NCI-H345 treated with DMSO at 0.1 percent for 48 hours (cell line): Measurements from ENCODE around the gene CHL1.
A peak's percentile ranks its signal among the peaks of the same experiment; 100 is the strongest.

Experiments used
- DNase-seq: peaks from one replicate; lab custom pipeline; 2025; ENCODE audit not compliant: unreplicated experiment; lab: John Stamatoyannopoulos, UW

CHL1 gene

DNA sequence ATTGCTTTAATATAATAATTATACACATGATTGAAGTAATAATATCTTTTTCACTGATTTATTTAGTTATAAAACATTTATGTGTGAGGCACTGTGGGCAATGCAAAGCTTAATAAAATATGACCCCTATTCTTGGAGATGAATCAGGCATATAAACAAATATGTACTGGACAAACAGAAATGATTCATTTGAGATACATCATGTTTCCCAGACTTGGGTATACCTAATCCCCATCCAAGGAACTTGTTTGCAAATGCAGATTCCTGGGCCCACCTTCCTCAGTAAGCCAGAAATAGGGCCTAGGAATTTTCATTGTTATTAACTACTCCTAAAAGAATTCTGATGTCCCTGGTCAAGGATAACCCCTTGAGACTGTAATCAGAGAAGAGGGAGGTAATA, 184.2 kb downstream of the CHL1 start:
- DNase-seq, result no peak

GRCh38 chr3:385151-385550, 188.6 kb downstream of the CHL1 start:
- no peak for DNase-seq

DNA sequence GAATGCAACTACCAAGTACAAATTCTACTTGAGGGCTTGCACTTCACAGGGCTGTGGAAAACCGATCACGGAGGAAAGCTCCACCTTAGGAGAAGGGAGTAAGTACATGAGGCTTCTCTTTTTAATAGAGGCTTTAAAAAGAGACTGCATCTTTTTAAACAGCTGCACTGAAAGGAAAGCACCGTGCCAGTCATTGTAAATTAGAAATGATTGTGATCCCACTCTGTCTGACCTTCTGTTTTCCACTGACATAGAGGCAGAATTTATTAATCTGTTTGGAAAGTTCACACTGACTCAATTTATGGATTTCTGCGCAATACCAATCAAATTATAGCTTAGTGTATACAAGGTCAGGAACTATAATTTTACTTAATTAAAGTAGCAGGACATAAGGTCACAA, 198.2 kb downstream of the CHL1 start:
- no peak for DNase-seq

DNA sequence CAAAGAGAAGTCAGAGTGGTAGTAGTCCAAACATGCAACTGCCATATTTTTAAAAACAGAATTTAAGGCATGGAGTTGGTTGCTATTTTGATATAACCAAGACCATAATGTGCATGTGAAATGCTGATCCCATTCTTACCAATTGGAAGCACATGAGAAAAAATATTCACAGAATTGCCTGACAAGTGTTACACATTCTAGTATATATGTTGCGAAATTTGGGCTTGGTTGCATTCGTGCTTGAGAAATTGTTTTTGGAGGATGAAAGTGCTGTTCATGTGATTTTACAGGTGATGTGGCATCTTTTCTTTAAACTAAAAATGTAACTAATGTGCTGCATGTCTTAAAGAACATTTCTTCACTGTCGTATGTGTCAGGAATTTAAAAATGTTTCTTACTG, 199.7 kb downstream of the CHL1 start:
- no peak for DNase-seq

- DNase-seq, result no peak
Observed at GRCh38 chr3:399647-400046, 203.1 kb downstream of the CHL1 start.

DNA sequence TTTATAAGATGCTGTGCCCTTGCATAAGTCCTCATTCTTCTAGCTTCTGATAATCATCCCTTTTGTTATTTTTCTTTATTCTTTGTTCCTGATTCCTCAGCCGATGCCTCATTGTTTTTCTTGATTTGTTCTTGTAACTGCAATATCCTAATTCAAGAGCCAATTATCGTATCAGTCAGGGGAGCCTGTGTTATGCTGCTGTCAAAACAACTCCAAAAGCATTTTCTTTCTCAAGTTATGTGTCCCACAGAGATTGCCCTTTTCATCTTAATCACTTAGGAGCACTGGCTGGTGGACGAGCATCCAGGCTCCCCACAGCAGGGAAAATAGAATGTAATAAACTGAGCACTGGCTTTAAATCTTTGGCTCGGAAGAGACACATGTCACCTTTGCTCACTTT, 207.3 kb downstream of the CHL1 start:
- DNase-seq, result no peak

DNA sequence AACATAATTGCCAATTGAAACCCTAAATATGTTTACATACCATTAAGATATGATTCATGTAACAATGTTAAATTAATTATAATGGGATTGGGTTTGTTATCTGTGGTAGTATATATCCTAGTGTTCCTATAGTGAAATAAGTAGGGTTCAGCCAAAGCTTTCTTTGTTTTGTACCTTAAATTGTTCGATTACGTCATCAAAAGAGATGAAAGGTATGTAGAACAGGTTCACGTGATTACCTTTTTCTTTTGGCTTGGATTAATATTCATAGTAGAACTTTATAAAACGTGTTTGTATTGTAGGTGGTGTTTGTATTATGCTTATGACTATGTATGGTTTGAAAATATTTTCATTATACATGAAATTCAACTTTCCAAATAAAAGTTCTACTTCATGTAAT, 212.4 kb downstream of the CHL1 start:
- DNase-seq, result no peak

- DNase-seq, result no peak
Observed at GRCh38 chr3:411226-411625, 214.7 kb downstream of the CHL1 start.

DNA sequence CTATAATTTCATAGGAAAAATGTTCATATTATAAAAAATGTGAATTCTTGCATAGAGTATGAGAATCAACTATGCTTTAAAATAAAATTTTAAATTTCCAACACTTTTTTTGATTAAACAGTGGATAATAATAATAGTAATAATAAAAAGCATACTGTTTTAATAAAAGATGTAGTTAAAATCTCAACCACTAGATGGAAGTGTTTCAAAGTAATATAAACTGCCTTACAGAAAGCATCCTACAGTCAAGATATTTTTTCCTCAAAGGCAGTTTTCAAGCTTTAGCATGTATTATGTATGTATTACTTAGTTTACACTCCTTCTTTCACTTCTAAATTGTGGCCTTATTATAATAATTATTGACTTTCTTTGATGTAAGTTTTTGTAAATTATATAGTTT, 217.5 kb downstream of the CHL1 start:
- peak; percentile 8 for DNase-seq

- DNase-seq, result no peak
Observed at GRCh38 chr3:418239-418929, 221.8 kb downstream of the CHL1 start.

GRCh38 chr3:420584-420983, 224.0 kb downstream of the CHL1 start:
- no peak for DNase-seq

DNA sequence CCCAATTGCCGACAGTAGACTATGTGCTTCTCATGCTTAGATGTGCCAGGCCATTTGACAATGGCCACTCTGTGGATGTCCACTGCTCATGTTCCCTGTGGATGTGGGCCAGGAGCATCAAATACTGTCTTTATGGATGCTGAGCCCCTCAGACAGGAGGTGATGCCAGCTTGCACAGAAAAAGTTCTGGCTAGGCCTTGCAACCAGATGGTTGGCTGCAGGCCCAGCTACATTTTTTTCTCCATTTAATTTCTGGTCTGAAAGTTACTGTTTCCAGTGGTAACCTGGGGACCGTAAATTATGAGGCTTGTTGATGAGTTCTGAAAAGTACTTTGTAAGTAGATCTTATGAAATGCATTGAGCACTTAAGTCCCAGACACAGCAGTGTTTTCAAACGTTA, 228.5 kb downstream of the CHL1 start:
- no peak for DNase-seq

GRCh38 chr3:426072-426471, 229.5 kb downstream of the CHL1 start:
- no peak for DNase-seq

- DNase-seq, result no peak
Observed at GRCh38 chr3:427128-427527, 230.6 kb downstream of the CHL1 start.

GRCh38 chr3:430186-430585, 233.6 kb downstream of the CHL1 start:
- DNase-seq, result no peak

DNA sequence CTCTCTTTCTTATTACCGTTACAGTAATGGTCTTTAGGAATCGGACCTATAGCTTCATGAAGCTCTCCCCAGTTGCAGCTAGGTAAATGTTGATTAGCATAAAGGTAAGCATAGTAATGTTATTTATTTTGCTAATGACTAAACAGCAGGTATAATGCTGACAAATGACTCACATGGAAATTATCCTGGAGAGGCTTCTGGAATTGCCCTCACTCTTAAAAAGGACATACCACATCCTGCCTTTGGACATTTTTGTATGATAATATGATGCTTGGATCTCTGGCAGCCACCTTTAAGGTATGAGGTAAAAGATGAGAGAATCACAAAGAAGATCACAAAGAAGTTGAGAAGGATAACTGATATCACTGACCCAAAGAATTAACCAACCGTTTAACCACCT, 238.6 kb downstream of the CHL1 start:
- DNase-seq, result no peak

- no peak for DNase-seq
Observed at GRCh38 chr3:436053-436452, 239.5 kb downstream of the CHL1 start.

GRCh38 chr3:440826-441225, 244.3 kb downstream of the CHL1 start:
- DNase-seq, result no peak

- DNase-seq, result no peak
Observed at GRCh38 chr3:445960-446359, 249.4 kb downstream of the CHL1 start.

- no peak for DNase-seq
Observed at GRCh38 chr3:447671-448070, 251.1 kb downstream of the CHL1 start.

GRCh38 chr3:449711-450110, 253.1 kb downstream of the CHL1 start:
- DNase-seq, result no peak

- DNase-seq, result no peak
Observed at GRCh38 chr3:452221-452620, 255.7 kb downstream of the CHL1 start.

GRCh38 chr3:453106-453505, 256.5 kb downstream of the CHL1 start:
- no peak for DNase-seq

- no peak for DNase-seq
Observed at GRCh38 chr3:454986-455385, 258.4 kb downstream of the CHL1 start.
